Heart right ventricle (tissue), 16 donors: Measurements from ENCODE around the gene RTL5. TPM values are rescaled to one million over a fixed set of nuclear protein-coding genes. Genes with fewer than 3 reads are reported as not detected.
A peak's percentile ranks its signal among the peaks of the same experiment; 100 is the strongest.

Experiments
- ATAC-seq, 8 donors: fragments of 200-7000 bp; cut with Tn5 transposase; one replicate each; pipeline ENCODE4 v1.9.1; 2020; ENCODE audit warnings: mild to moderate bottlenecking in 8 of 8, moderate library complexity in 8 of 8, moderate number of reproducible peaks in 1 of 8
- DNase-seq, 2 donors: peaks; one replicate each; pipeline ENCODE4 v3.0.0-alpha.2; 2020
- H3K27ac ChIP-seq, 10 donors: fragments of 200-600 bp; sonication (generic) in 2 of 10; one replicate each; pipeline versions ENCODE4 v1.5.0 to v1.8.0; 2020 to 2022; ENCODE audit warnings: mild to moderate bottlenecking in 3 of 10
- H3K27me3 ChIP-seq, 7 donors: fragments of 200-600 bp; one replicate each; pipeline ENCODE4 v1.8.0; 2021 to 2022; ENCODE audit warnings: mild to moderate bottlenecking in 2 of 7
- H3K36me3 ChIP-seq, 9 donors: fragments of 200-600 bp; sonication (generic) in 1 of 9; one replicate each; pipeline versions ENCODE4 v1.5.0 to v1.8.0; 2020 to 2022; ENCODE audit warnings: mild to moderate bottlenecking in 2 of 9
- H3K4me1 ChIP-seq, 9 donors: fragments of 200-600 bp; sonication (generic) in 1 of 9; one replicate each; pipeline versions ENCODE4 v1.5.0 to v1.8.0; 2020 to 2022; ENCODE audit warnings: mild to moderate bottlenecking in 4 of 9
- H3K4me3 ChIP-seq, 10 donors: fragments of 200-600 bp; sonication (generic) in 2 of 10; one replicate each; pipeline versions ENCODE4 v1.5.0 to v1.8.0; 2020 to 2022; ENCODE audit warnings: mild to moderate bottlenecking in 7 of 10, moderate library complexity in 2 of 10
- H3K9me3 ChIP-seq, 11 donors: fragments of 200-600 bp in 10 of 11; sonication (generic) in 2 of 11; one replicate each; pipeline versions ENCODE4 v1.5.0 to v1.8.0; 2013 to 2022; ENCODE audit warnings: mild to moderate bottlenecking in 2 of 11, control low read depth in 1 of 11, moderate library complexity in 1 of 11
- CTCF ChIP-seq, 9 donors: fragments of 200-600 bp; sonication (generic) in 2 of 9; IDR thresholded peaks; one replicate each; pipeline versions ENCODE4 v1.5.0 to v1.8.0; 2021 to 2022; ENCODE audit warnings: antibody characterized with exemption in 9 of 9, mild to moderate bottlenecking in 5 of 9, moderate library complexity in 1 of 9
- WGBS, 2 donors: extraction: QIAGEN DNeasy Blood & Tissue Kit; methylation state at CpG; one replicate each; pipeline ENCODE4 v1.1.7; 2013; ENCODE audit warnings: inconsistent platforms in 1 of 2; 5-methylcytosine and 5-hydroxymethylcytosine counted together
- intact Hi-C, 10 donors: fragments of 100-400 bp; cut with DNase I; formaldehyde crosslinking; loops; one replicate each; pipeline versions ENCODE4 v1.11.1 to v1.14.2; 2022
- polyA plus RNA-seq, 2 donors: library from polyadenylated mRNA; stranded (reverse); fragments of 200-250 nt; gene quantifications; one replicate each; pipeline ENCODE4 v1.2.3, GENCODE V29; 2013
- total RNA-seq, 10 donors: library from RNA; stranded (reverse); fragmentation: NEBNext Ultra II Directional in 3 of 10; extraction: Animal tissue kit (Norgen Biotek cat#: 25700) in 3 of 10; gene quantifications; one replicate each; pipeline versions ENCODE4 v1.2.1 to v1.2.4, GENCODE V29; 2021 to 2023
- donor health status: Arrhythmogenic right ventricular cardiomyopathy.
- donor health status: ischemic (EF 13 %, LVEDD 7.1; RV severe dilation, severe dysfunction).
- donor health status: healthy with polysubstance abuse.
- donor health status: DM: no; HTN: yes; CAD: no.
- donor health status: DM: no; HTN: no; CAD: no.
- donor health status: ischemic (EF 25% LVEDD 6.9; RV normal size, moderate dysfunction).
- donor health status: ischemic (EF 25% LVEDD 5.7; RV mildly dilated, moderate dysfunction).
- donor health status: healthy.
- donor health status: DM: yes; HTN: yes; CAD: no.
- donor health status: Ischemic cardiomyopathy.
- donor health status: ischemic (EF 35%, LVEDD 5.7; RV mildly dilated, moderate dysfunction).
- donor health status: nonischemic (EF 11% LVEDD 7.7; RV severe dilation, severe dysfunction).
- donor health status: DM: yes; HTN: yes; CAD: no.
- donor health status: PGD.
- donor health status: ischemic (EF 29% LVEDD 5.4; RV normal size, mild dysfunction).
- donor health status: nonischemic (EF 23%, LVEDD 6.1; RV moderate dilation, normal function).

Gene RTL5
- total and polyA plus RNA-seq, 12 donors = 1.1 to 5.4 (median 2.6) TPM

- Histone ChIP-seq H3K27ac (peak overlapping the region in 3 of 10 donors; percentile 47 to 74 (median 72)), H3K4me1 (peaks cover 5 to 74% (median 43%) of the 10 kb centered on the region in 9 donors)
- intact Hi-C loops = loop anchor here (1.0 to 10.0 kb wide), 9 partner anchors 53 to 213 kb away; partner anchors contain the start of gene NHSL2 (in 1 of the 10)
These were observed 4.4 kb downstream of the RTL5 start for GRCh38 chrX:72127332-72127731.

GRCh38 chrX:72126539-72127140 is 5.1 kb downstream of the RTL5 start:
- WGBS, 2 donors = 16 to 21% methylated on average over 9 of the region's 9 CpGs

More at GRCh38 chrX:72127332-72127731, 4.4 kb downstream of the RTL5 start:
- 63 to 66% methylated on average over 3 of the region's 3 CpGs for WGBS, 2 donors
- ATAC-seq (no peak), DNase-seq (no peak)
- no peaks in the 10 kb centered on the region for H3K36me3 ChIP-seq
- H3K4me3 ChIP-seq = no peak overlapping the region
- no peak for TF ChIP-seq CTCF (IDR thresholded peaks at IDR 0.05)
- H3K27me3 ChIP-seq = peaks cover 0 to 53% (median 0%) of the 10 kb centered on the region in 7 donors
- H3K9me3 ChIP-seq = no peaks in the 10 kb centered on the region

GRCh38 chrX:72126048-72126415 is 5.7 kb downstream of the RTL5 start:
- Histone ChIP-seq H3K27me3 (peaks cover 0 to 40% (median 0%) of the 10 kb centered on the region in 7 donors), H3K9me3 (no peaks in the 10 kb centered on the region), H3K4me1 (peaks cover 5 to 81% (median 51%) of the 10 kb centered on the region in 9 donors), H3K36me3 (no peaks in the 10 kb centered on the region), H3K27ac (peak overlapping the region in 9 of 10 donors; percentile 34 to 74 (median 62)), H3K4me3 (no peak overlapping the region)
- DNase-seq = peak in 1 of 2 donors; percentile 21
- peak in 7 of 8 donors; percentile 1 to 45 (median 8) for ATAC-seq
- WGBS, 2 donors = 19 to 27% methylated on average over 3 of the region's 3 CpGs
- intact Hi-C loops = loop anchor here (1.0 to 10.0 kb wide), 9 partner anchors 51 to 211 kb away; partner anchors contain the start of gene NHSL2 (in 1 of the 10)
- TF ChIP-seq CTCF (IDR thresholded peaks at IDR 0.05) = no peak

More at GRCh38 chrX:72126539-72127140, 5.1 kb downstream of the RTL5 start:
- DNase-seq (peak; percentile 81 to 87), ATAC-seq (peak; percentile 80 to 90 (median 86))
- Histone ChIP-seq H3K27ac (peak overlapping the region in 8 of 10 donors; percentile 35 to 74 (median 65)), H3K36me3 (no peaks in the 10 kb centered on the region), H3K4me1 (peaks cover 5 to 79% (median 48%) of the 10 kb centered on the region in 9 donors), H3K9me3 (no peaks in the 10 kb centered on the region), H3K27me3 (peaks cover 0 to 46% (median 0%) of the 10 kb centered on the region in 7 donors), H3K4me3 (no peak overlapping the region)
- intact Hi-C loops = loop anchor here (1.0 to 10.0 kb wide), 9 partner anchors 52 to 212 kb away; partner anchors contain the start of gene NHSL2 (in 1 of the 10)
- TF ChIP-seq CTCF (IDR thresholded peaks at IDR 0.05) = peak; percentile 61 to 88 (median 81)

- Histone ChIP-seq H3K4me3 (no peak overlapping the region), H3K9me3 (no peaks in the 10 kb centered on the region), H3K27ac (peak overlapping the region in 9 of 10 donors; percentile 34 to 74 (median 62)), H3K36me3 (no peaks in the 10 kb centered on the region), H3K27me3 (peaks cover 0 to 36% (median 0%) of the 10 kb centered on the region in 7 donors), H3K4me1 (peaks cover 5 to 81% (median 57%) of the 10 kb centered on the region in 9 donors)
- no peak for ATAC-seq
- intact Hi-C loops = loop anchor here (1.0 to 10.0 kb wide), 10 partner anchors 51 to 211 kb away; partner anchors contain the start of gene NHSL2 (in 1 of the 10)
- WGBS, 2 donors = 32 to 41% methylated on average over 6 of the region's 6 CpGs
- DNase-seq = no peak
- no peak for TF ChIP-seq CTCF (IDR thresholded peaks at IDR 0.05)
These were observed 6.2 kb downstream of the RTL5 start for GRCh38 chrX:72125331-72126047.
